HEK293 (cell line): ENCODE data around the gene LDLRAP1.

Experiments
- CTCF ChIA-PET: fragments of 350-600 bp; formaldehyde crosslinking; extraction: SDS; loops from one replicate; lab custom pipeline; 2021; ENCODE audit warnings: antibody characterized with exemption; lab: Yijun Ruan, JAX
- POLR2A ChIA-PET: fragments of 300-600 bp; formaldehyde crosslinking; extraction: SDS; loops from one replicate; lab custom pipeline; 2020; ENCODE audit warnings: antibody characterized with exemption, inconsistent platforms; lab: Yijun Ruan, JAX
- H3K27ac ChIP-seq: fragments of 200-500 bp; sonication (Bioruptor generic); 2 replicates; pipeline ENCODE4 v1.5.1; 2014; ENCODE audit warnings: low read depth, low read length, control low read depth, inconsistent platforms; ENCODE audit errors: extremely low read depth
- H3K36me3 ChIP-seq, 2 experiments: fragments of 200-500 bp in 1 of 2; sonication (Bioruptor generic) in 1 of 2; 1 replicate in 1 of 2; 2 replicates in 1 of 2; pipeline ENCODE4 v1.5.1; 2014 to 2017; ENCODE audit warnings: inconsistent platforms in 2 of 2, low read length in 2 of 2; ENCODE audit not compliant: control insufficient read depth in 2 of 2, insufficient read depth in 1 of 2
- H3K4me1 ChIP-seq: fragments of 200-500 bp; sonication (Bioruptor generic); 2 replicates; pipeline ENCODE4 v1.5.1; 2014; ENCODE audit warnings: mild to moderate bottlenecking, low read length, inconsistent platforms; ENCODE audit not compliant: control insufficient read depth, insufficient read depth
- H3K4me3 ChIP-seq: 2 replicates; pipeline ENCODE4 v1.5.1; 2011; ENCODE audit warnings: low read depth, mild to moderate bottlenecking, control low read depth, low read length, moderate library complexity
- H3K9me3 ChIP-seq: fragments of 200-500 bp; sonication (Bioruptor generic); 2 replicates; pipeline ENCODE4 v1.5.1; 2014; ENCODE audit warnings: low read depth, low read length, inconsistent platforms; ENCODE audit not compliant: control insufficient read depth, insufficient read depth
- BCL11B ChIP-seq: fragments of 450-650 bp; formaldehyde crosslinking; IDR thresholded peaks from 2 replicates; pipeline ENCODE4 v1.5.1; 2016; ENCODE audit warnings: low read depth, missing biosample characterization, missing genetic modification characterization
- SP2 ChIP-seq: fragments of 450-650 bp; formaldehyde crosslinking; IDR thresholded peaks from 2 replicates; pipeline ENCODE4 v1.5.1; 2016; ENCODE audit warnings: missing biosample characterization, missing genetic modification characterization
- TRIM28 ChIP-seq: IDR thresholded peaks from 2 replicates; pipeline ENCODE4 v1.6.1; 2011; ENCODE audit warnings: low read length, control low read depth, borderline replicate concordance
- WT1 ChIP-seq: fragments of 450-650 bp; formaldehyde crosslinking; IDR thresholded peaks from 2 replicates; pipeline ENCODE4 v1.5.1; 2016; ENCODE audit warnings: missing biosample characterization, missing genetic modification characterization
- ZBTB44 ChIP-seq: fragments of 450-650 bp; IDR thresholded peaks from 2 replicates; pipeline ENCODE4 v1.5.1; 2018; ENCODE audit warnings: missing biosample characterization, mild to moderate bottlenecking, missing genetic modification characterization
- ZEB2 ChIP-seq: fragments of 450-650 bp; formaldehyde crosslinking; IDR thresholded peaks from 2 replicates; pipeline ENCODE4 v1.5.1; 2016; ENCODE audit warnings: missing biosample characterization, missing genetic modification characterization
- ZNF114 ChIP-seq: fragments of 450-650 bp; formaldehyde crosslinking; IDR thresholded peaks from 2 replicates; pipeline ENCODE4 v1.5.0; 2017; ENCODE audit warnings: missing biosample characterization, missing genetic modification characterization
- ZNF140 ChIP-seq: fragments of 450-650 bp; formaldehyde crosslinking; IDR thresholded peaks from 2 replicates; pipeline ENCODE4 v1.5.1; 2016; ENCODE audit warnings: missing biosample characterization, missing genetic modification characterization
- ZNF157 ChIP-seq: fragments of 450-650 bp; formaldehyde crosslinking; IDR thresholded peaks from 2 replicates; pipeline ENCODE4 v1.5.1; 2016; ENCODE audit warnings: missing biosample characterization, missing genetic modification characterization
- ZNF16 ChIP-seq: fragments of 450-650 bp; formaldehyde crosslinking; IDR thresholded peaks from 2 replicates; pipeline ENCODE4 v1.5.1; 2016; ENCODE audit warnings: low read depth, missing biosample characterization, missing genetic modification characterization
- ZNF24 ChIP-seq: fragments of 450-650 bp; formaldehyde crosslinking; IDR thresholded peaks from 2 replicates; pipeline ENCODE4 v1.5.1; 2016; ENCODE audit warnings: missing biosample characterization, missing genetic modification characterization
- ZNF341 ChIP-seq: fragments of 450-650 bp; formaldehyde crosslinking; IDR thresholded peaks from 2 replicates; pipeline ENCODE4; 2016; ENCODE audit warnings: low read depth, missing biosample characterization, missing genetic modification characterization
- ZNF433 ChIP-seq: fragments of 450-650 bp; formaldehyde crosslinking; IDR thresholded peaks from 2 replicates; pipeline ENCODE4 v1.5.1; 2016; ENCODE audit warnings: missing biosample characterization, missing genetic modification characterization, low read depth
- ZNF521 ChIP-seq: fragments of 450-650 bp; formaldehyde crosslinking; IDR thresholded peaks from 2 replicates; pipeline ENCODE4 v1.5.1; 2017; ENCODE audit warnings: missing biosample characterization, mild to moderate bottlenecking, missing genetic modification characterization
- ZNF549 ChIP-seq: fragments of 450-650 bp; IDR thresholded peaks from 2 replicates; pipeline ENCODE4 v1.5.1; 2018; ENCODE audit warnings: missing biosample characterization, missing genetic modification characterization, mild to moderate bottlenecking, inconsistent platforms, moderate library complexity
- ZNF610 ChIP-seq: fragments of 450-650 bp; formaldehyde crosslinking; IDR thresholded peaks from 2 replicates; pipeline ENCODE4 v1.5.1; 2016; ENCODE audit warnings: missing biosample characterization, missing genetic modification characterization, borderline replicate concordance
- ZNF621 ChIP-seq: fragments of 450-650 bp; formaldehyde crosslinking; IDR thresholded peaks from 2 replicates; pipeline ENCODE4 v1.5.1; 2017; ENCODE audit warnings: missing biosample characterization, missing genetic modification characterization
- ZNF645 ChIP-seq: fragments of 450-650 bp; formaldehyde crosslinking; IDR thresholded peaks from 2 replicates; pipeline ENCODE4; 2016; ENCODE audit warnings: missing biosample characterization, missing genetic modification characterization
- ZNF76 ChIP-seq: fragments of 450-650 bp; formaldehyde crosslinking; IDR thresholded peaks from 2 replicates; pipeline ENCODE4; 2016; ENCODE audit warnings: low read depth, missing biosample characterization, missing genetic modification characterization, borderline replicate concordance
- ZNF768 ChIP-seq: fragments of 450-650 bp; formaldehyde crosslinking; IDR thresholded peaks from 2 replicates; pipeline ENCODE4 v1.5.1; 2018; ENCODE audit warnings: missing biosample characterization, mild to moderate bottlenecking, missing genetic modification characterization
- ZSCAN5A ChIP-seq: fragments of 450-650 bp; formaldehyde crosslinking; IDR thresholded peaks from 2 replicates; pipeline ENCODE4 v1.5.1; 2016; ENCODE audit warnings: missing biosample characterization, missing genetic modification characterization
- ZXDB ChIP-seq: fragments of 450-650 bp; formaldehyde crosslinking; IDR thresholded peaks from 2 replicates; pipeline ENCODE4 v1.5.1; 2016; ENCODE audit warnings: missing biosample characterization, missing genetic modification characterization

The LDLRAP1 gene

GRCh38 chr1:25553749-25554429, 10.5 kb downstream of the LDLRAP1 start:
- POLR2A ChIA-PET, result interaction anchor here (0.6 to 1.4 kb wide), 2 partner anchors 15 to 465 kb away, joined by 4 to 6 read pairs; no protein-coding TSS in a partner anchor

GRCh38 chr1:25554430-25554780, 11.0 kb downstream of the LDLRAP1 start:
- CTCF ChIA-PET, result interaction anchor here (0.5 to 0.6 kb wide), 3 partner anchors 11 to 144 kb away, joined by 3 read pairs; no protein-coding TSS in a partner anchor
- Histone ChIP-seq H3K4me3 (no peak overlapping the region), H3K36me3 (peaks cover 0 to 49% of the 10 kb centered on the region in 2 experiments; a peak in 1 of 3 replicates), H3K27ac (no peak overlapping the region), H3K9me3 (no peaks in the 10 kb centered on the region), H3K4me1 (no peaks in the 10 kb centered on the region; the same call in 1 of the 2 replicates)
- POLR2A ChIA-PET, result interaction anchor here (1.4 kb wide), 1 partner anchor 15 kb away, joined by 4 read pairs; no protein-coding TSS in a partner anchor
- no peak for TF ChIP-seq ZNF521 (tag by site-specific recombination)
- no peak for TF ChIP-seq ZNF433 (tag by site-specific recombination)
- TF ChIP-seq ZNF768, result 0 out of 2 replicates have a peak, but pooled peaks have one; percentile 8
- TF ChIP-seq ZNF140 (tag by site-specific recombination), result no peak

More at GRCh38 chr1:25553749-25554429, 10.5 kb downstream of the LDLRAP1 start:
- Histone ChIP-seq H3K4me1 (peaks cover 4% of the 10 kb centered on the region; the same call in 1 of the 2 replicates), H3K27ac (no peak overlapping the region), H3K9me3 (no peaks in the 10 kb centered on the region), H3K36me3 (peaks cover 0 to 44% of the 10 kb centered on the region in 2 experiments; a peak in 1 of 3 replicates), H3K4me3 (no peak overlapping the region)
- no peak for TF ChIP-seq ZSCAN5A (tag by site-specific recombination)
- CTCF ChIA-PET, result interaction anchor here (0.5 to 0.6 kb wide), 3 partner anchors 11 to 145 kb away, joined by 3 read pairs; no protein-coding TSS in a partner anchor

GRCh38 chr1:25554886-25555752, 11.7 kb downstream of the LDLRAP1 start:
- Histone ChIP-seq H3K27ac (no peak overlapping the region), H3K4me1 (no peaks in the 10 kb centered on the region), H3K9me3 (no peaks in the 10 kb centered on the region), H3K4me3 (no peak overlapping the region), H3K36me3 (peaks cover 0 to 55% of the 10 kb centered on the region in 2 experiments; a peak in 1 of 3 replicates)
- no peak for TF ChIP-seq ZXDB (tag by site-specific recombination)
- TF ChIP-seq SP2 (tag by site-specific recombination), result no peak
- no peak for TF ChIP-seq TRIM28
- no peak for TF ChIP-seq ZEB2
- ChIA-PET POLR2A (interaction anchor here (1.4 kb wide), 1 partner anchor 14 kb away, joined by 4 read pairs; no protein-coding TSS in a partner anchor), CTCF (interaction anchor here (0.6 kb wide), 1 partner anchor 77 kb away, joined by 4 read pairs; no protein-coding TSS in a partner anchor)

GRCh38 chr1:25555753-25556092, 12.3 kb downstream of the LDLRAP1 start:
- H3K27ac ChIP-seq, result no peak overlapping the region
- ChIA-PET CTCF (interaction anchor here (0.7 kb wide), 1 partner anchor 17 kb away, joined by 3 read pairs; no protein-coding TSS in a partner anchor), POLR2A (no interaction called here)
- peaks cover 0 to 61% of the 10 kb centered on the region in 2 experiments; a peak in 1 of 3 replicates for H3K36me3 ChIP-seq
- no peak overlapping the region for H3K4me3 ChIP-seq
- no peaks in the 10 kb centered on the region for H3K9me3 ChIP-seq
- H3K4me1 ChIP-seq, result no peaks in the 10 kb centered on the region
- TF ChIP-seq ZNF610 (tag by site-specific recombination) (no peak), ZNF16 (tag by site-specific recombination) (no peak), ZNF433 (tag by site-specific recombination) (no peak), ZNF341 (tag by site-specific recombination) (no peak), ZNF157 (tag by site-specific recombination) (no peak), ZNF621 (tag by site-specific recombination) (no peak), ZBTB44 (no peak), ZNF645 (tag by site-specific recombination) (no peak), ZNF549 (tag by site-specific recombination) (no peak), ZNF24 (tag by site-specific recombination) (no peak), ZEB2 (no peak), ZNF114 (no peak), ZNF76 (no peak), WT1 (tag by site-specific recombination) (no peak), BCL11B (tag by site-specific recombination) (no peak)
